Measurements from ENCODE around the gene SPG11. TPM values are rescaled to one million over a fixed set of nuclear protein-coding genes. Genes with fewer than 3 reads are reported as not detected.
"Not testable (repeated sequence)": the region's sequence is repeated elsewhere in the genome, so short reads cannot be mapped to it uniquely, and the experiment has no call there.

The SPG11 gene
- total RNA-seq, 4 donors from 2014 or later: 123 to 182 (median 168) TPM

- H3K4me1 ChIP-seq: no peaks in the 10 kb centered on the region
- no peak overlapping the region for H3K27ac ChIP-seq
- no peak for DNase-seq
- intact Hi-C loops (cut with DNase I): no loop called here
- H3K9me3 ChIP-seq: no peaks in the 10 kb centered on the region
- 89 to 100% methylated on average over 1 of the region's 1 CpG for WGBS, 2 donors
- H3K36me3 ChIP-seq: no peaks in the 10 kb centered on the region
- H3K27me3 ChIP-seq: no peaks in the 10 kb centered on the region
- TF ChIP-seq CTCF (IDR thresholded peaks at IDR 0.05): no peak
- H3K4me3 ChIP-seq (replicated peaks in 1 of 3): no peak overlapping the region
These were observed 29.2 kb upstream of the SPG11 start for GRCh38 chr15:44692659-44693058.

GRCh38 chr15:44690245-44690644 lies 26.8 kb upstream of the SPG11 start:
- H3K9me3 ChIP-seq; intact Hi-C loops (cut with DNase I); H3K4me3 ChIP-seq (replicated peaks in 1 of 3); H3K4me1 ChIP-seq; DNase-seq; H3K27ac ChIP-seq; H3K36me3 ChIP-seq; H3K27me3 ChIP-seq: not testable (repeated sequence)
- WGBS, 2 donors: 61 to 72% methylated on average over 1 of the region's 1 CpG

- intact Hi-C loops (cut with DNase I); H3K9me3 ChIP-seq; H3K4me3 ChIP-seq (replicated peaks in 1 of 3); H3K4me1 ChIP-seq; H3K27me3 ChIP-seq; H3K36me3 ChIP-seq; H3K27ac ChIP-seq; DNase-seq: not testable (repeated sequence)
- WGBS, 2 donors: 80 to 86% methylated on average over 2 of the region's 2 CpGs
These were observed 25.9 kb upstream of the SPG11 start for GRCh38 chr15:44689318-44689717.

- 17 to 30% methylated on average over 6 to 7 of the region's 8 CpGs for WGBS, 2 donors
- H3K9me3 ChIP-seq; H3K36me3 ChIP-seq; intact Hi-C loops (cut with DNase I); H3K27me3 ChIP-seq; H3K4me3 ChIP-seq (replicated peaks in 1 of 3): not testable (repeated sequence)
- Histone ChIP-seq H3K4me1 (peaks cover 13 to 17% of the 10 kb centered on the region in 2 donors), H3K27ac (peak overlapping the region; percentile 63 to 82 (median 77))
- peak in 1 of 2 donors; percentile 21 for TF ChIP-seq POLR2A (IDR thresholded peaks at IDR 0.05)
- peak; percentile 95 to 97 for DNase-seq
These were observed 19.6 kb upstream of the SPG11 start for GRCh38 chr15:44682809-44683682.

- H3K36me3 ChIP-seq: no peaks in the 10 kb centered on the region
- no peak overlapping the region for H3K4me3 ChIP-seq (replicated peaks in 1 of 3)
- no peaks in the 10 kb centered on the region for H3K9me3 ChIP-seq
- intact Hi-C loops (cut with DNase I): no loop called here
- H3K4me1 ChIP-seq: peaks cover 13 to 19% of the 10 kb centered on the region in 2 donors
- H3K27ac ChIP-seq: peak overlapping the region in 2 of 3 donors; percentile 77 to 82
- no peaks in the 10 kb centered on the region for H3K27me3 ChIP-seq
- DNase-seq: no peak
- TF ChIP-seq CTCF (IDR thresholded peaks at IDR 0.05) (no peak), POLR2A (IDR thresholded peaks at IDR 0.05) (no peak)
- 84 to 88% methylated on average over 2 of the region's 2 CpGs for WGBS, 2 donors
These were observed 18.7 kb upstream of the SPG11 start for GRCh38 chr15:44682211-44682610.

GRCh38 chr15:44676676-44677075 lies 13.2 kb upstream of the SPG11 start:
- DNase-seq: no peak
- intact Hi-C loops (cut with DNase I): no loop called here
- peak overlapping the region in 2 of 3 donors; percentile 14 to 33 for H3K27ac ChIP-seq
- H3K4me1 ChIP-seq: peaks cover 0 to 8% of the 10 kb centered on the region in 2 donors
- H3K27me3 ChIP-seq: no peaks in the 10 kb centered on the region
- no peak overlapping the region for H3K4me3 ChIP-seq (replicated peaks in 1 of 3)
- no peaks in the 10 kb centered on the region for H3K36me3 ChIP-seq
- 68 to 81% methylated on average over 7 of the region's 7 CpGs for WGBS, 2 donors
- TF ChIP-seq POLR2A (IDR thresholded peaks at IDR 0.05): no peak
- no peak for TF ChIP-seq CTCF (IDR thresholded peaks at IDR 0.05)
- H3K9me3 ChIP-seq: no peaks in the 10 kb centered on the region

Data from thyroid gland (tissue), 4 donors.